NCI-H2107 (cell line): ENCODE data around the gene TPCN2.

Source experiments
- DNase-seq: peaks from one replicate; lab custom pipeline; 2025; lab: John Stamatoyannopoulos, UW

Gene TPCN2

DNA sequence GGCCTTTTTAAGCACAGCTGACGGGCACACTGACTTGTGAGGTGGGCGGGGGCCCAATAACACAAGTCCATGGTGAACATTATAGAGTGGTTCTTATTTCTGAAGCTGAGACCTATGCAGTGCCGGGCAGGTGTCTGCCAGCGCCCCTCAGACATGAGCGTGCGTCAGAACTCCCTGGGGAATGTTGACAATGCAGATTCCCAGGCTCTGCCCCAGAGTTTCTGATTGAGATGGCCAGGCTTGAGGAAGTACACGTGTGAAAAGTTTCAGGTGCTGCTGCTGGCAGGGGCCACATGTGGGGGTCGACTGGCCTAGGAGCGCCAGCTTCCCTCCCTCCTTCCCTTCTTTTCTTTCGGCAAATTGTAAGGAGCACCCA lies 46.2 kb downstream of the TPCN2 start:
- no peak for DNase-seq

DNA sequence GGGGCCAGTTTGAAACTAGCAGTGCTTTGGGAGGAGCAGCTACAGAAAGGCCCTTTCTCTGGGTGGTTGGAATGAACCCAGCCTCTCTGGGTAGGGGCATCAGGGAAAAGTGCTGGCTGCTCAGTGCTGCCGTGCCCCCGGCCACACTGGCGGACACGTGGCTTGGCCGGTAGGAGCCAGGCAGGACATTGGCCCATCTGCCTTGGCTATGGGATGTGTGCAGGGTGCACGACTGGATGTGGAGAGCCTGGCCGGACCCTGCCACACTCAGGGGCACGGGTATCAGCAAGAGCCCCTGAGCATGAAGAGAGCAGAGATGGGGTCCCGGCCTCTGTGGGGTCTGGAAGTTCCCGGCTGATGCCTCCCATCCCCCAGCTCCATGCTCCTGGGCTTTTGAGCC lies 46.6 kb downstream of the TPCN2 start:
- DNase-seq, result no peak

DNA sequence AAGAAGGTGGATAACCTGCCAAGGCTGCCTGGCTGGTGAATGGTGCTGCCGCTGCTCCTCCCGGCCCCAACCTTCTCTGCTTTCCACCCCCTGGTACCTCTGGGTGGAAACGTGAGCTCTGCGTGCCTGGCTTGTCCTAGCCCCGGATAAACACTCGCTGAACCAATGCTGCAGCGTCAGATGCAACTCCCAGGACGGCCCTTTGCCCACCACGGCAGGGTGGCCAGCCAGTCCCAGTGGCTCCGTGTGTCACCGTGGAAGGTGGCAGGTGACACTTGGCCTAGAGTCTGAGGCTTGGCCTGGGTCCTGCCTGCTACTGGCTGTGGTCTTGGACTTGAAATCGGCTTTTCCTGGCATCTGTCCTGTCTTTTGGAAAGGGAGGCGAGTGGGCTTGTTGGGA lies 47.7 kb downstream of the TPCN2 start:
- DNase-seq, result no peak

DNA sequence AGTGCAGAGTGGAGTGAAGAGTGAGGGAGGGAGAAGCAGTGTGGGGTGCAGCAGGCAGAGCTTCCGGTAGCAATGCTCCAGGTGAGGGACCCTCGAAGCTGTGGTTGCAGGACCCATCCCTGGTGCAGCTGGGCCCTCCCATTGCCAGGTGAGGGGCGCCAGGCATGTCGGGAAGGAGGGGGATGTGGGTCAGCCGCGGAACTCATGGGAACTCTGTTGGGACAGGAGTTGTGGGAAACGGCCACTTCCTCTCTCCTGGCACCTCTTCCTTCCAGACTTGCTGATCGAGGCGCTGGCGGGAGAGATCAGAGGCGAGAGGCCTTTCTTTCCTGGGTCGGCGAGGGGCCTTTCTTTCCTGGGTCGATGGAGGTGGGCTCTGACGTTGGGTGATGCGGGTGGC lies 48.5 kb downstream of the TPCN2 start:
- DNase-seq, result no peak

GRCh38 chr11:69099180-69099579 lies 50.4 kb downstream of the TPCN2 start:
- no peak for DNase-seq

DNA sequence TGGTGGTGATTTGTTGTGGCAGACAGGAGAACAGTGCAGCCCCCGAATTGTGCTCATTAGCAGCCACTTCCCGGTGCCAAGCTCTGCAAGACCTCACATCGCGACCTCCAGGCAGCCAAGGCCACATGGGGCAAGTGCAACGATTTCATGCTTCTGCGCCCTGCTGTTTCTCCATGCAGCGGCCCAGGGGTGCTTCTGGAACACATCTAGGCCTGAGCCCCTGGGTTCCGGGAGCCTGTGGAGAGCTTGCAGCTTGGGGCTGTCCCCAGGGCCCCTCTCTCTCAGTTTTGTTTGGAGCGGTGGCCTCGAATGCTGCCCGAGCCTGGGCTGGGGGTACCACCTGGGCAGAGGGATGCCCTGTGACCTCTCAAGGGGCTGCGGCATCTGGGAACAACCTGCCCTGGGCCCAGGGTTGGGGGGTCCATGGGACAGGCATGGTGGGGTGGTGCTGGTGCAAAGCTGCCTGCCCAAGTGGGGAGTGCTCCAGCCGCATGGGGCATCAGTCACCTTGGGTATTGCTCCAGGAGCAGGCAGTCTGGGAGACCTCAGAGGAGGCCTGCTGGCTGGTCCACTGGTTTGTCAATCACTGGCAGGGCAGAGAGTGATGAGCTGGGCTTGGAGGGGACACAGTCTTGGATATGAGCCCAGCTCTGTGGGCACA lies 51.9 kb downstream of the TPCN2 start:
- DNase-seq, result no peak

DNA sequence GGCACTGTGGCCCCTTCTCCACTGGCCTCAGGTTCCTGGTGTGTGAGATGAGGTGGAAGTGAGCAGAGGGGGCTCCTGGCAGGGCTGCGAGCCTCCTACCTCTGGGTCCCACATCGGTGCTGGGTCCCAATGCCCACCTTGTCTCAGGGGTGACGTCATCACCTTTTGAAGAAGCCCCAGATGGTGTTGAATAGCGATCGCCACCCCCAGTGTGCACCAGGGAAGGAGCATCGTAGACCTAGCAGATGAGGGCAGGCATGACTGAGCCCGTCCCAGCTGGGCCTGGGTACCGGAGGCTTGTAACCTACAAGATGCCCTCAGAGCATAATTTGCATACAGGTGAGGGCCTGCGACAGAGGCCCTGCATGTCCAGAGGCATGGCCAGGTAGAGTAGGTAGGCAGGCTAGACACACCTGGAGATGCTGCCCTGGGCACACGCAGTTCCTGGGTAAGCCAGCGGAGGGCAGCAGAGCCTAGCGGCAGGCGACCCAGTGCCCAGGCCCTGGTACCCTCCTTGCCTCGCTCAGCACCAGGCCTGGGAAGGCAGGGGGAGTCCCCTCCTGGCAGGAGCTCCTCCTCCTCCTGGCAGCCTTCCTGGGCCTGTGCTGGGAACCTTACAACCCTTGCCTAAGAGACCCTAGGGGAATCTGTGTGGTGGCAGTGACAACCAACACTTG lies 52.5 kb downstream of the TPCN2 start:
- DNase-seq, result no peak

GRCh38 chr11:69101792-69102695 lies 53.3 kb downstream of the TPCN2 start:
- DNase-seq, result no peak

DNA sequence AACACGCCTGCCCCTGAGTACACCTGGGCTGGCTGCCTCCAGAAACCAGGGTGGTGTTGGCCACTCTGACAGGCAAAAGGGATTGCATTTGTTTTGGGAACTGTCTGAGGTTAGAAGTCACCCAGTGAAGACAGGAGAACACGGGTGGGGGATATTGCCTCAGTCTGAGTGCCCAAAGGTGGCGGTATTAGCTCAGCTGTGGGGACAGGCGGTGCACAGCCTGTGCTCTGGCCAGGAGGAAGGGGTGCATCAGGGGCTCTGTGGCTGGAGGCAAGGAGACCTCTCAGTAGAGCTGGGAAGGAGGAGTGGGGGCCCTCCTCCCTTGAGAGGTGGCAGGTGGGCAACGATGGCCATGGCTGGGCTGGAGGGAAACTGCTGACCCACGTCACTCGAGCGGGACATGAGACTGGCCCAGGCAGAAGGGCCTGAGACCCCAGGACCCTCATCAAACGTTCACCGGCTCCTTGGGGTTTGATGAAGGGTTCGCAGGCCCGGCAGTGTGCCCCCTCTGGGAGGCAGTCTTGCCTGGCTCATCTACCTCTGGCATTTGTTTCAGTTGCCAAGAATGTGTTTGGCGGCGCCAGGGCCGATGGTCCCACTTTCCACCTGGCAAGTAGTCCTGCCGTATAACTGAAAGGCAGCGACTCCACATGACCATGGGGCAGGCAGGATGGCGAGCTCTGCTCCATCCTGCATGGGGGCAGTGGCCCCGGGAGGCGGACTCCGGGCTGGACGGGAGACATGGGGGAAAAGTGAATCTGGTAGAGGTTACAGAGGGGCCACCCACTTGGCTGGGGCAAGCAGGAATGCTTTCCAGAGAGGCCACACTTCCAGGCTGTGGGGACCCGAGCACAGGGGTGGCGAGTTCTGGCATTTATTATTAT lies 54.2 kb downstream of the TPCN2 start:
- no peak for DNase-seq

DNA sequence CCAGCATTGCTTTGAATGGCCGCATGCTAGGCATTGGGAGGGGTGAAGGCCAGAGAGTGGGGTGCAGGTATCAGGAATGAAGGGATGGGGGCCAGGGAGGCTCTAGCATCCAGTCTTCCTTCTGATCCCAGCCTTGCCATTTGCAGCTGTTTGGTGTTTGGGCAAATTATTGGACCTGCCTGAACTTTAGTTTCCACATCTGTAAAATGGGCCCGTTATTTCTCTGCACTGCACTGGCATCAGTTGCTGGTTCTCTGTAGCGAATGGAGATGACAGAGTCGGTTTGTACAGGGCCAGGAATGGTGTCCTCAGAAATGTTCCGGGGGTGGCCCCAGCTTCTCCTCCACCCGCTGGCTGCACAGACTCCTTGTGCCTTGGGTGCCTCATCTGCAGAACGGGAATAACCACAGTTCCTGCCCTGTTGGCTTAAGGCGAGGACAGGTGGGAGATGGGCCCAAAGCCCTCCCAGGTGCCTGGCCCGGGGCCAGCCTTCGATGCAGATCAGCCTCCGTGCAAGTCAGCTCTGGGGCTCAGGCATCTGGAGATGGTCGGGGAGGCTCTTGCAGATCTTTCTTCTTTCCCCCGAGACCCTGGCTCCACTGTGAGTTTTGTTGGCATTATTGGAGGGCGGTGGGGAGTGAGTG lies 55.6 kb downstream of the TPCN2 start:
- no peak for DNase-seq

GRCh38 chr11:69104856-69105395 lies 56.2 kb downstream of the TPCN2 start:
- DNase-seq, result no peak

DNA sequence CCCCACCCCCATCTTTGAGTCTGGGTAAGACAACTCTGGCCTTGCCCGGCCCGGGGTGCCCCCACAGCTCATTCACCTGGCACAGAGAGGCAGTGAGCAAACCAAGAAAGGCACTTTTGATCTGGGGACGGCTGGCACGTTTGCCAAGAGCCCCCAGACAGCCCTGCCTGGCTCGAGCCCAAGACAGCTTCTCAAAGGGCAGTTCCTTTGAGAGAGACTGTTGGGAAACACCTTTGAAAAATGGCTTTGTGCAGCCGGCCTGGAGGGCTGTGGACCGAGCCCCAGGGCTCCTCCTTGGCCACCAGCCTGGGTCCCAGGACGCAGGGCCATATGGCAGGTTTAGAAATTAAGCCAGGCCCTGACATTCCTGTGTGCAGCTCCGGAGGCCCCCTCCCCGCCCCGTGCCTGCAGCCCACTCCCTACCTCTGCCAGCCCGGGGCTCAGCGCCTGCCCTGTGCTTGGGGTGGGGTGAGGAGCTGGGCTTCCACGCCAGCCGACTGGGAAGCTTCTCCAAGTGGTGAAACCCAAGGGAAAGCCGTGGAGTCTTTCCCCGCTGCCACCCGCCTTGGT lies 56.8 kb downstream of the TPCN2 start:
- no peak for DNase-seq

DNA sequence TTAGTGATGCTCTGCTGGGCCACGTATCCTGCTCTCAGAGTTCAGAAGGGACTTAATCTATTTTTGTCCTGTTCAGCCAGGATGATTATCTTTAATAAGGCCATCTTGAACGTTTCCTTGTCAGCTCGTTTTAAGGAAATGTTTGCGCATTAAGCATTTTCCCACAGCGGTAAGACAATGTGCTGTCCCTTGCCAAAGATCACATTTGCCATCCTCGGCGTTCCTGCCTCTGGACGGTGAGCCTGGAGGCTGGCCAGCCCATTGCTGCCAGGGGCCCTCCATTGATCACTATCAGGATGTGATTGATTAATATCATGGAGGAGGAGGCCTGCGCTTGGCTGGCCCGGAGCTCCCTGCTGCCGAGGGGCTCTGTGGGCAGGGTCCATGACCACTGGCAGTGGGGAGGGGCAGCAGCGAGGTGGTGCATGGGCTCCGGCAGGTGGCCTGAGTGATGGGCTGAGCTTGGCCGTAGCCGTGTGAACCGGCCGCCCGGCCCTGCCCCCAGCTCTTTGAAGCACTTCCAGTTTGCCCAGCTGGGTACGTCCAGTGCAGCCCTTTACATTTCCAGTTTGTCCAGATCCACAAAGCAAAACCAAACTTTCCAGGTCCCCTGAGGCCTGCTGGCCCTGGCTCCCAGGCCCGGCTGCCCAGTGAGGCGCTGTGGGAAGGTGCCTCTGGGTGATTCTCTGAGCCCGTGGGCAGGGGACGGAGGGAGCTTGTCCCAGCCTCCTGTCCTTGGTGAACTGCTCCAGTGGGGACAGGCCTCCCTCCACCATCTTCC lies 57.5 kb downstream of the TPCN2 start:
- DNase-seq, result no peak

GRCh38 chr11:69107413-69107812 lies 58.7 kb downstream of the TPCN2 start:
- no peak for DNase-seq

DNA sequence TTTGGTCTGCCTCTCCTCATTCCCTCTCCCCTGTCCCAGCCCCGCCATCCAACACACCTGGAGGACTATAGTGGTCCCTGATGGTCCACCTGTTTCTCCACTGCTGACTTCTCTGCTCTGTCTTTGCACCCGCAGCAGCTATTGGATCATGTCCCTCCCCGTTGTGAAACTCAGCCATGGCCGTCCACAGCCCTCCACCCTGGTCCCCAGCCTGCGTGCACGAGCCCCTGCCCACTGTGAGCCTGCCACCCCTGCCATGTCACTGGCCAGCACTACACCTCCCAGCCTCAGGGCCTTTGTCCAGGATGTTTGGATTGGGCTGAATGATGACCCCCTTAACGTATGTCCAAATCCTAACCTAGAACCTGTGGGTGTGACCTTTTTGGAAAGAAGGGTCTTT lies 59.3 kb downstream of the TPCN2 start:
- DNase-seq, result no peak

DNA sequence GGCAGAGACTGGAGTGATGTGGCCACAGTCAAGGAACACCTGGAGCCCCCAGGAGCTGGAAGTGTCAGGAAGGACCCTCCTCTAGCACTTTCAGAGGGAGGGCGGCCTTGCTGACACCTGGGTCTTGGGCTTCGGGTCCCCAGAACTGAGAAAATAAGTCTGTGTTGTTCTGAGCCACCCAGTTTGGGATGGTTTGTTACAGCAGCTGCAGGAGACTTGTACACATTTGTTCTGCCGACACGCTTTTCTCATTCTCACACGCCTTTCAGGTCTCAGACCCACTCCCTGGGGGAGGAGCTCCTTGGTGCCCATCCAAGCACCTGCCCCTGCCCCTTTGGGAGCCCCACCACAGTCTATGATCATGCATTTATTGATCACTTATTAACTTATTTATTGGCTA lies 59.8 kb downstream of the TPCN2 start:
- DNase-seq, result no peak

- DNase-seq, result no peak
These were observed 60.4 kb downstream of the TPCN2 start for GRCh38 chr11:69109101-69109500.

- no peak for DNase-seq
These were observed 61.7 kb downstream of the TPCN2 start for GRCh38 chr11:69110451-69110850.

DNA sequence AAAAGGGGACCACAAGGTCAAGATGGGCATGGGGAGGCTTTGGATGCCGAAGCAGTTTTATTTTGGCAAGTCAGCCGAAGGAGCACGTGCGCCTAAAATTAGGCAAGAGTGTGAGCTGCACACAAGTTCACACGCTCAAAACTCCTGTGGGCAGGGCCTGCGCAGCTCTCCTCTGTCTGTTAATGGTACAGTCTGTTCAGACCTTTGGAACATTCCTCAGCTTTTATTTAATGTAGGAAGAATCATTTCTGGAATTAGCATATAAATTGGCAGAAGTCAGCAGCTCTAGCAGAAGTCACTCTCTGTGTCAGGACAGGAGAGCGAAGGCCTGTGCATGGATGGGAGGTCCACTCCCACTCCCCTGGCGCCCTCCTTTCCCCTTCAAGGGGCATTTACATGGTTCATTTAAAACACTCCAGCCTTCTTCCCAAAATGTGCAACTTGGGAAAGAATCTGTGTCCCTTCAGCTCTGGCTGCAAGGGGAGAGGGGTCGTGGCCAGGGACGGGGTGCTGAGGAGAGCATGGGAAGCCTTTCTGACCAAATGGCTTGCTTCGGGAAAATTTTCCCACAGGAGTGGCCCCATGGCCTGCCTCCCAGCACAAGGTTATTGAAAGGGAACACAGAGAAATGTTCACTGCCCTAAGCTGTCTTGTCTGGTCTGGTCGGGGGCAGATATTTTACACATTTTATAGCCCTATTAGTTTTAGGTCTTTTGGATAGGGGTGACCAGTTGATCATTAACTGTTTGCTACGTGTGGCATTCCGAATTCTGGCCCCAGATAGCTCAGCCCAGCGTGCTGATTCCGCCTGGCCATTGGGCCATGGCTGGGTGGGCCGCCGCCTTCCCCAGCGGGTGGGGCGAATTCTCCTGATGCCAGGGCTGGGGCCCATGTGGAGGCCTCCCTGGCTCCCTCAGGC lies 63.2 kb downstream of the TPCN2 start:
- DNase-seq, result no peak
